ENCODE data around the gene PSMD1.

- no peak for TF ChIP-seq POLR2A (IDR thresholded peaks at IDR 0.05)
- TF ChIP-seq, protein P1, sequence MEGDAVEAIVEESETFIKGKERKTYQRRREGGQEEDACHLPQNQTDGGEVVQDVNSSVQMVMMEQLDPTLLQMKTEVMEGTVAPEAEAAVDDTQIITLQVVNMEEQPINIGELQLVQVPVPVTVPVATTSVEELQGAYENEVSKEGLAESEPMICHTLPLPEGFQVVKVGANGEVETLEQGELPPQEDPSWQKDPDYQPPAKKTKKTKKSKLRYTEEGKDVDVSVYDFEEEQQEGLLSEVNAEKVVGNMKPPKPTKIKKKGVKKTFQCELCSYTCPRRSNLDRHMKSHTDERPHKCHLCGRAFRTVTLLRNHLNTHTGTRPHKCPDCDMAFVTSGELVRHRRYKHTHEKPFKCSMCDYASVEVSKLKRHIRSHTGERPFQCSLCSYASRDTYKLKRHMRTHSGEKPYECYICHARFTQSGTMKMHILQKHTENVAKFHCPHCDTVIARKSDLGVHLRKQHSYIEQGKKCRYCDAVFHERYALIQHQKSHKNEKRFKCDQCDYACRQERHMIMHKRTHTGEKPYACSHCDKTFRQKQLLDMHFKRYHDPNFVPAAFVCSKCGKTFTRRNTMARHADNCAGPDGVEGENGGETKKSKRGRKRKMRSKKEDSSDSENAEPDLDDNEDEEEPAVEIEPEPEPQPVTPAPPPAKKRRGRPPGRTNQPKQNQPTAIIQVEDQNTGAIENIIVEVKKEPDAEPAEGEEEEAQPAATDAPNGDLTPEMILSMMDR (IDR thresholded peaks at IDR 0.05): no peak
Measured at GRCh38 chr2:231013820-231014219, 42.8 kb upstream of the PSMD1 start.
